HUDEP-2 (cell line): Measurements from ENCODE around the gene SNX15.
A peak's percentile ranks its signal among the peaks of the same experiment; 100 is the strongest.

ENCODE experiments used
- DNase-seq, 76 experiments: peaks; one replicate each; lab custom pipeline; 2025; ENCODE audit not compliant: unreplicated experiment in 76 of 76; lab: John Stamatoyannopoulos, UW

SNX15 gene

DNA sequence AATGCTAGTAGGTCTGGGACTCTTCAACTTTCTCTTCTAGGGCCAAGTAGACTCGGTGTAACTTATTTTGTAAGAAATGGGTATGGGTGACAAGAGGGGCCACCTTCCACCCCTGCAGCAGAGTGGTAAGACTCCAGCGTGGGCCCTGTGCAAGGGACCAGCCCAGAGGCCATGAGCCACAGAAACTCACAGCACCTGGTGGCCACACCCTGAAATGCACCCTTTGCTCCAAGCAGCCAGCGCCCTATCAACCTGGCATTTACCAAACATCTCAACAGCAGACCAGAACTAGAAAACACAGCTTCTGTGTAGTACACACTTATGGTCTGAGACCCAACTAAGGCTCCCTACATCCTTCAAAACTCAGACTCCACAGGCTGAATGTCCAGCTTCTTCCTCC, 50.9 kb downstream of the SNX15 start:
- DNase-seq: peak in 39 of 76 experiments; percentile 4 to 66 (median 30)

DNA sequence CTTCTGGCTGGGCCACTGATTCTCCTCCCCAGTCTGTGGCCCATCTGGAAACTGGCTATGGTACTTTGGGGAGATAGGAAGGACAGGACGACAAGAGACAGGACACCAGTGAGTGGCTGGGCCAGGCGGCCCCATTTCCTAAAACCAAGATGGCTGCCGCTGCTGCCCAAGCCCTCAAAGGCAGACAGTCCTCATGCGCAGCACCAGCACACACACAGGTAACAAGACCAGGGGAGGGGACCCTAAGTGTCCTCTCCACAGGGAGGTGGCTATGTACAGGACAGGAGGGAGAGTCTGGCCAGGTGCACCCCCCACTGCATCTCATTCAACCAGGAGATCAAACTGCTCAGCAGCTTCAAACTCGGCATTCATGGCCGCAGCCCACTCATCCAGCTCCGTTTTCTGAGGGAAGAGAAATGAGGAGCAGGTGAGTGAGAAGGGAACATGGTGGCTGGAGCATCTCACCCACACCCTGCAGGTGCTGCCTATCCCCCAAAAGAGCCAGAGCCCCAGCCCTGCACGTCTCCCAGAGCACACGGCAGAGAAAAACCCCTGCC, 51.6 kb downstream of the SNX15 start:
- DNase-seq: no peak

DNA sequence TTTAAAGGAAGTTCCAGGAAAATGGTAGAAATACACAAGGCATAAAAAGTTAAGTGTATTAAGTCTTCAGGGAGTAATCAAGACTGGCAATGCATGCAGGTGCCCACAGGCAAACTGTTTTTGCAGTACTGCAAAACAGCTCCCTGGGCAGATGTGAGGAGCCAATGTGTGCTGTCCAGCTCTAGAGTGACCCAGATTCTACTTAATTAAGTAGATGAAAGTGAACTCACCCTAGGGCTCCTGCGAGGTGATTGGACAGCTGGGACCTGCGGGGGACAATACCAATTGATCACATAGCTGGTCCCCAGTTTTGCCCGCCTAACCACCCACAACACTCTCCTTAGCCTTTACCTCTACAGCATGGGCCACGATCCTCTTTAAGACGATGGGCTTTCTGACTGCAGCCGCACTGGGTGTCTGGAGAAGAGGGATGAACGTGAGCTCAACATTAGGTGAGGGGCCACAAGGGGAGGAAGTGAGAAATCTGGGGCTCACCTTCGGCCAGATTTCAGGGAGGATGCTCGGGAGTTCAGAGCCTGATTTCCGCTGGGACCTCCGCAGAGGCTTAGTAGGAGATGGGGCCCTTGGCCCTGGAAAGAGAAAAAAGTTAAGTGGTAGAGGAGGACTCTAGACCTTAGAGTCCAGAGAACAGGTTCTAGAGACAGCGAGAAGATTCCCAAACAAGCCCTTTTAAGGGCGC, 56.0 kb downstream of the SNX15 start:
- no peak for DNase-seq

DNA sequence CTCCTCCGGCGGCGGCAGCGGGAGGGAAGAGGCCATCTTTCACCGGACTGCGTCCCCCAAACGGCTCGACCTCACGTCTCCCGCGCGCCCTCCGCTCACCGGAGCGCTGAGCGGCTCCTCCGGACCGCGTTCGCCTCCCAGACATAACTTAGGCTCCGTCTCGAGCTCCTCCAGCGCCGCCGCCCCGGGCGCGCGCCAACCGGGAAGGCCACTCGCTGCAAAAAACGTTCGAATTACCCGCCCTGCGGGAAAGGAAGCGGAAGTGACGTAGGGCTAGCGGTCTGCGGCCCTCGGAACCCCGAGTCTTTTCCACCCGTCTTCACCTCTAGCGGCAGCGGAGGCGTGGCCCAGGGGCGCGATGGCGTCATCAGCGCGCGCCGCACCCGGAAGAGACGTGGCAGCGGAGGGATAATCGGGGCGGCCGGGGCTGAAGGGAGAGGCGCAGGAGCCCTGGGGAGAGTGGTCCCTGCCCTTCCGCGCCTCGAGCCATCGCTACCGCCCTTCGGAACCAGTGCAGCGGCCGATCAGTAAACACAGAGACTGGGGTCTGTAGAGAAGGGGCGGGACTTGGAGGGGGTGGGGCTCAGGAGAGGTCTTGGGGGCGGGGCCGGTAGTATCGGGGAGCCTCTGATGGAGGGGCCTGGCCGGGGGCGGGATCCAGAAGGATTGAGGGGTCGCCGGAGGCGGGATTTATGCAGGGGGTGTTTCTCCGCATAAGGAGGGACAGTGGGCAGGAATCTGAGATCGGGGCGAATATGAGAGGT, 56.8 kb downstream of the SNX15 start, which contains the start of the genes CDCA5 and ZFPL1:
CDCA5 (minus strand) TSS at position 207 of the 764 bp plus-strand sequence; CDS start at position 145, 62 bp downstream.
ZFPL1 (plus strand) TSS at position 389 of the 764 bp plus-strand sequence. CDS start 477 bp downstream, outside the sequence.
- DNase-seq: peak in 74 of 76 experiments; percentile 46 to 96 (median 88)

DNA sequence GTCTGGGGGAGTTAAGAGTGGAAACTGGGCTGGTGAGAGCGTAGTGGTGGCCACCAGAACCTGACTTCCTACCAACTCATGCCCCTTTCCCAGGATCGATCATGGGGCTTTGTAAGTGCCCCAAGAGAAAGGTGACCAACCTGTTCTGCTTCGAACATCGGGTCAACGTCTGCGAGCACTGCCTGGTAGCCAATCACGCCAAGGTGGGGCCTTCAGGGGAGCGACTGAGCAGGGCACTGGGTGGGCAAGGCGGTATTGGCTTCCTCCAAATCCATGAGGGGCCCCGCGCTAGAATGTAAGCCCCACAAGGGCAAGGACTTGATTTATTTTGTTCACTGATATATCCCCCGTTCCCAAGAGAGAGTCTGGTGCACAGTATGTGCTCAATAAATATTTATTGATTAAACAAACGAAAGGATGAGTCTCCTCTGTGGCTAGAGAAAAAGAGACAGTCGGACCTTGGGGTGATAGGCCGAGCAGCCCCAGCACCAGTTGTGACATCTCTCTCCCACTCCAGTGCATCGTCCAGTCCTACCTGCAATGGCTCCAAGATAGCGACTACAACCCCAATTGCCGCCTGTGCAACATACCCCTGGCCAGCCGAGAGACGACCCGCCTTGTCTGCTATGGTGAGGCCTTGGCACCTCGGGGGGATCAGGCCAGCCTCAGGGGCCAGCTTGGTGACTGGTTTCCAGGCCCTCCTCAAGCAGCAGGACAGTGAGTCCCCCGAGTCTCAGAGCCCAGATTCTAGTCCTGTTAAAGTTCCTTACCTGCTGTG, 57.5 kb downstream of the SNX15 start:
- no peak for DNase-seq

DNA sequence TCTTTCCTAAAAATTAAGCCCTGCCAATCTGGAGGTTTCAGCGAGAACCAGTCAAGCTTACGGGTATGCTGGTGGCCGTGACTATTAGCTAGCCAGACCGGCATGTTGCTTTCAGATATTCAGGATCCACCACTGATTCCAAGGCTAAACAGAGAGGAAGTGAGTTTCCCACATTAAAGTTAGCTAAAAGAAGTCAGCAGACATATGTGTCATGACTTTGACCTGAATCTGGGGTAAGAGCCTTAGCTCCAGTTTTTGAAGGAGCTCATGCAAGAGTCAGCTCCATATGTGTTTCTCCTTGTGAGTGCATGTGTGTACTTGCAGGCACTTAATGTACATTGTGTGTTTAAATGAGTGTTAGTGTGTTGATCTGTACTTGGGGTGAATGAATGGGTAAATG, 58.2 kb downstream of the SNX15 start:
- DNase-seq: no peak

DNA sequence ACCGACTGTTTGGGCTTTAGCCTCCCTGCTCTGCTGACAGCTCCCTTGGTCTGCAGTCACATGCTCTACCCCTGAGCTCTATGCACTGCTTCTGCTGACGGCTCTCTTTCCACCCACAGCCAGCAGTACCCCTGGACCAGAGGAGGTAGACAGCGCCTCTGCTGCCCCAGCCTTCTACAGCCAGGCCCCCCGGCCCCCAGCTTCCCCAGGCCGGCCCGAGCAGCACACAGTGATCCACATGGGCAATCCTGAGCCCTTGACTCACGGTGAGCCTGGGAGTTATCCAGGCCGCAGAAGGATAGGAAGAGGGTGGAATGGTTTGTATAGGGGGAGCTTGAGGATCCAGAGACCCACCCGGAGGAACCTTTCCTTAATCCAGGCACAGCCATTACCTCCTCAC, 59.6 kb downstream of the SNX15 start:
- DNase-seq: no peak

DNA sequence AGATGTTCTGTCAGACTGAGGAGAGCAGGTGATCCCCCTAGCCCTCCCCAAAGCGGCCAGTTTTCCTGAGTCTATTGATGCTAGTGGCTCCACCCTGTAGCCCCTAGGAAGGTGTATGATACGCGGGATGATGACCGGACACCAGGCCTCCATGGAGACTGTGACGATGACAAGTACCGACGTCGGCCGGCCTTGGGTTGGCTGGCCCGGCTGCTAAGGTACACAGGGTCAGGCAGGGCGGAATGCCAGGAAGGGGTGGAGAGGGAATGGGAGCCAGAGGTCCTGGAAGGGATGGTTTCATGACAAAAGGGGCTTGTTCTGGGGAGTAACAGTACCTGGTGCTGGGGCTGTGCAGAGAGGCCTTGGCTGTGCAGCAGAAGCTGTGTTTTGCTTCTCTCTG, 60.0 kb downstream of the SNX15 start:
- no peak for DNase-seq

DNA sequence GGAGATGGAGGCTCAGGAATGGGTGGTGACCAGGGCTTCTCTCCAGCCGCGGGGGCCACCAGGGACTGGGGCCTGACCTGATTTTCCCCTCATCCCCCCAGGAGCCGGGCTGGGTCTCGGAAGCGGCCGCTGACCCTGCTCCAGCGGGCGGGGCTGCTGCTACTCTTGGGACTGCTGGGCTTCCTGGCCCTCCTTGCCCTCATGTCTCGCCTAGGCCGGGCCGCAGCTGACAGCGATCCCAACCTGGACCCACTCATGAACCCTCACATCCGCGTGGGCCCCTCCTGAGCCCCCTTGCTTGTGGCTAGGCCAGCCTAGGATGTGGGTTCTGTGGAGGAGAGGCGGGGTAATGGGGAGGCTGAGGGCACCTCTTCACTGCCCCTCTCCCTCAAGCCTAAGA, 60.6 kb downstream of the SNX15 start:
- DNase-seq: no peak

DNA sequence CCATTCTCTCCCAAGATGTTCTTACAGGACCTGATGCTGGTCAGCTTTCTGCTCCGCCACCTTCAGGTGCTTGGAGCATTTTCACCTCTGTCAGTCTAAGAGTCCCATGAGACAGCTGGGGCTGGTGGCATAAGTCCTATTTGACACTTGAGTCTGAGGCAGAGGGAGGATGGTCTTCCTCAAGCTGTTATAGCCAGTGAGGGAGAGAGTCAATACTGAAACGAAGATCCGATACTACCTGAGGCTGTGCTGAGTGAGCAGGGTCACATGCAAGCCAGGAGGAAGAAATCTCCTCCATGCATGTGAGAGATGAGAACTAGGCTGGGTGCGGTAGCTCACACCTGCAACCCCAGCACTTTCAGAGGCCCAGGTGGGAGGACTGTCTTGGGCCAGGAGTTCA, 62.4 kb downstream of the SNX15 start:
- DNase-seq: no peak
